NCI-H1694 (cell line): ENCODE measurements around the gene ZNF576.
"Not testable (repeated sequence)": the region's sequence is repeated elsewhere in the genome, so short reads cannot be mapped to it uniquely, and the experiment has no call there.

Experiments
- DNase-seq: peaks from one replicate; lab custom pipeline; 2025; lab: John Stamatoyannopoulos, UW

ZNF576 gene

GRCh38 chr19:43575156-43575950 lies 21.0 kb upstream of the ZNF576 start, which contains the start of the genes PINLYP and XRCC1:
PINLYP (plus strand) TSS chr19:43575801; CDS start chr19:43577192, 1,391 bp downstream.
XRCC1 (minus strand) TSS chr19:43575527; CDS start chr19:43575458, 69 bp downstream.
- DNase-seq: peak; percentile 98

GRCh38 chr19:43575955-43576878 lies 20.2 kb upstream of the ZNF576 start:
- DNase-seq: no peak

GRCh38 chr19:43578787-43579186 lies 17.6 kb upstream of the ZNF576 start:
- DNase-seq: no peak

GRCh38 chr19:43581467-43581866 lies 14.9 kb upstream of the ZNF576 start:
- no peak for DNase-seq

GRCh38 chr19:43582495-43582894 lies 13.9 kb upstream of the ZNF576 start:
- DNase-seq: no peak

GRCh38 chr19:43584484-43584883 lies 11.9 kb upstream of the ZNF576 start:
- DNase-seq: no peak

GRCh38 chr19:43586346-43586745 lies 10.0 kb upstream of the ZNF576 start:
- DNase-seq: no peak

GRCh38 chr19:43587029-43587428 lies 9.4 kb upstream of the ZNF576 start:
- DNase-seq: not testable (repeated sequence)

GRCh38 chr19:43589277-43589676 lies 7.1 kb upstream of the ZNF576 start:
- no peak for DNase-seq

GRCh38 chr19:43589678-43590077 lies 6.7 kb upstream of the ZNF576 start:
- DNase-seq: no peak

GRCh38 chr19:43591904-43592772 lies 4.3 kb upstream of the ZNF576 start:
- DNase-seq: no peak

GRCh38 chr19:43592800-43593350 lies 3.5 kb upstream of the ZNF576 start:
- no peak for DNase-seq

GRCh38 chr19:43594081-43594697 lies 2.2 kb upstream of the ZNF576 start:
- DNase-seq: no peak

- DNase-seq: peak; percentile 57
Measured at GRCh38 chr19:43594710-43595604, 1.4 kb upstream of the ZNF576 start.

- no peak for DNase-seq
Measured at GRCh38 chr19:43595605-43595998, 793 bp upstream of the ZNF576 start.

GRCh38 chr19:43596842-43597461 lies 557 bp downstream of the ZNF576 start:
- no peak for DNase-seq

GRCh38 chr19:43597876-43598275 lies 1.5 kb downstream of the ZNF576 start:
- no peak for DNase-seq

GRCh38 chr19:43598445-43599240 lies 2.2 kb downstream of the ZNF576 start:
- DNase-seq: no peak
